Fibroblast of lung (primary cell): ENCODE measurements around the gene SLC27A5. TPM values are rescaled to one million over a fixed set of nuclear protein-coding genes. Genes with fewer than 3 reads are reported as not detected.
"Not testable (repeated sequence)": the region's sequence is repeated elsewhere in the genome, so short reads cannot be mapped to it uniquely, and the experiment has no call there.

ENCODE experiments used
- DNase-seq, 2 donors: peaks; one replicate each; pipeline versions ENCODE4 v3.0.0 to v3.0.0-alpha.2; 2010; ENCODE audit warnings: low read depth in 2 of 2
- H2AFZ ChIP-seq: 2 replicates; pipeline ENCODE4 v1.5.1; 2012; ENCODE audit warnings: low read length, control low read depth, inconsistent platforms
- H3K27ac ChIP-seq: 2 replicates; pipeline ENCODE4 v1.5.1; 2011; ENCODE audit warnings: low read length, control low read depth; ENCODE audit not compliant: insufficient read depth
- H3K27me3 ChIP-seq: 2 replicates; pipeline ENCODE4 v1.5.1; 2011; ENCODE audit warnings: mild to moderate bottlenecking, low read length; ENCODE audit not compliant: control insufficient read depth, insufficient read depth
- H3K36me3 ChIP-seq: 2 replicates; pipeline ENCODE4 v1.5.1; 2011; ENCODE audit warnings: low read length; ENCODE audit not compliant: control insufficient read depth, insufficient read depth
- H3K4me1 ChIP-seq: 2 replicates; pipeline ENCODE4 v1.5.1; 2011; ENCODE audit warnings: low read length; ENCODE audit not compliant: control insufficient read depth, insufficient read depth; ENCODE audit errors: extremely low read depth
- H3K4me2 ChIP-seq: 2 replicates; pipeline ENCODE4 v1.5.1; 2011; ENCODE audit warnings: low read length, control low read depth; ENCODE audit not compliant: insufficient read depth; ENCODE audit errors: extremely low read depth
- H3K4me3 ChIP-seq, 4 experiments: fragments of 200-600 bp in 1 of 4; sonication (generic) in 1 of 4; replicated peaks in 1 of 4; 2 replicates each; pipeline ENCODE4 v1.5.1; 2011 to 2016; ENCODE audit warnings: low read length in 4 of 4, low read depth in 3 of 4, mild to moderate bottlenecking in 3 of 4, control low read depth in 2 of 4, inconsistent platforms in 1 of 4, mixed read lengths in 1 of 4; ENCODE audit not compliant: insufficient read depth in 1 of 4; ENCODE audit errors: control extremely low read depth in 1 of 4
- H3K79me2 ChIP-seq: 2 replicates; pipeline ENCODE4 v1.5.1; 2012; ENCODE audit warnings: mild to moderate bottlenecking, low read length, inconsistent platforms; ENCODE audit not compliant: control insufficient read depth, insufficient read depth
- H3K9ac ChIP-seq: 2 replicates; pipeline ENCODE4 v1.5.1; 2011; ENCODE audit warnings: mild to moderate bottlenecking, low read length, control low read depth; ENCODE audit not compliant: insufficient read depth
- H3K9me3 ChIP-seq: 2 replicates; pipeline ENCODE4 v1.5.1; 2012; ENCODE audit warnings: low read depth, low read length; ENCODE audit not compliant: control insufficient read depth, insufficient read depth
- H4K20me1 ChIP-seq: 2 replicates; pipeline ENCODE4 v1.5.1; 2011; ENCODE audit warnings: low read length; ENCODE audit not compliant: control insufficient read depth, insufficient read depth; ENCODE audit errors: extremely low read depth
- EZH2 ChIP-seq: IDR thresholded peaks from 2 replicates; pipeline ENCODE4 v1.5.1; 2012; ENCODE audit warnings: low read length, control low read depth, mild to moderate bottlenecking; ENCODE audit errors: missing control alignments
- polyA plus RNA-seq, 2 donors: library from polyadenylated mRNA; depleted of rRNA in 1 of 2; stranded (reverse) in 1 of 2; unstranded in 1 of 2; fragments of >200 nt; gene quantifications; 2 replicates each; pipeline ENCODE4 v1.2.1, GENCODE V29; 2011 to 2012; ENCODE audit warnings: missing spikeins in 1 of 2
- total RNA-seq: library from RNA; depleted of rRNA; stranded (reverse); fragments of >200 nt; gene quantifications from 2 replicates; pipeline ENCODE4 v1.2.1, GENCODE V29; 2014
- TF ChIP-seq, protein P1 (sequence below), 2 donors: IDR thresholded peaks in 1 of 2; conservative IDR thresholded peaks in 1 of 2; 1 replicate in 1 of 2; 2 replicates in 1 of 2; pipeline ENCODE4 v1.5.1; 2011 to 2012; ENCODE audit warnings: low read length in 2 of 2, control low read depth in 1 of 2, inconsistent platforms in 1 of 2, low read depth in 1 of 2, mild to moderate bottlenecking in 1 of 2

SLC27A5 gene
- total and polyA plus RNA-seq, 2 donors (not counting 1 experiment from before 2014, with no cell fraction given) = 5.2 to 10.1 TPM

DNA sequence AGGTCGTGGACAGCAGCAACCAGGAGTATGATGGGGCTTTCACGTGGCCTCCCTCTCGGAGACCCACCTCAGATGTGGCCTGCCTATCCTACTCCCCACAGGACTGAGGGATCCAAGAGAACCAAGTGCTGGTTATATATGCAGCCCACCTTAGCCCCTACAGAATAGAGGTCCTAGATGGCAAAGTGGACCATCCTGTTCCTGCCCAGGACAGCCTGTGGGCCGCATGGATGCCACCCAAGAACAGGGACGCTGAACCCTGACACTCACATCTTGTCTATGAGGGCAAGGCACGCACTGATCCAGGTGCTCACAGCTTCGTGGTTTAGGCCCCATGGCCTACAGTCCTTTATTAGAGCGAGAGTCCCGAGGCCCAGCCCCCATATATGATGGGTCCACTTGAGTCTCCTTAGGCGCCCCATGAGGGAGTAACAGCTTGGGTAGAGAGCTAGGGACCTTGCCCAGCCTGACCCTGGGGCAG, 1.5 kb upstream of the SLC27A5 start:
- DNase-seq = no peak
- no peak overlapping the region for H3K9ac ChIP-seq
- H3K27ac ChIP-seq = no peak overlapping the region

DNA sequence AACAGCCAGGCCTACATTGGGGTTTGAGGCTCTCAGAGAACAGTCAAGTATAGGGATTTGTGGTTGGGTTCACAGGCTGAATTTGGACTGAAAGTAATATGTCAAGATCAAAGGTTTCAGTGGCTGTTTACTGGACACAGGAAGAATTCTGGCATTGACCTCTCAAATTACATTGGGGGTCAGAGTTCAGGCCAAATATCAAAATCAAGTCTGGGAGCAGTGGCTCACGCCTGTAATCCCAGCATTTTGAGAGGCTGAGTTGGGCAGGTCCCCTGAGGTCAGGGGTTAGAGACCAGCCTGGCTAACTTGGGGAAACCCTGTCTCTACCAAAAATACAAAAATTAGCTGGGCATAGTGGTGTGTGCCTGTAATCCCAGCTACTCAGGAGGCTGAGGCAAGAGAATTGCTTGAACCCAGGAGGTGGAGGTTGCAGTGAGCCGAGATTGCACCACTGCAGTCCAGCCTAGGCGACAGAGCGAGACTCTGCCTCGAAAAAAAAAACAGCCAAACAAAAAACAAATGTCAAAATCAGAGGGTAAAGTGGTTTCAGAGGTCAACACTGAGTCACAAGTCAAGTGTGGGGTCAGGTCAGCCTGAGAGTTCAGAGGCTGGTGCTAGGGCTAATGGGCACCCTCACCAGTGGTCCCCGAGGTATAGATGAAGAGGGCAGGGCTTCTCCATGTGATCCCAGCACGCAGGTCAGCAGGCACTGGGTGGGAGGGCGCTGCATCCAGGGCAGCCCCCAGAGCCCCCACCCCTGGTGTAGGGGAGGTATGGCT, 1.5 kb downstream of the SLC27A5 start:
- no peaks in the 10 kb centered on the region for H3K27me3 ChIP-seq
- H3K9ac ChIP-seq = no peak overlapping the region
- no peaks in the 10 kb centered on the region for H3K9me3 ChIP-seq
- H2AFZ ChIP-seq = no peak overlapping the region
- no peak overlapping the region for H3K4me2 ChIP-seq
- no peak overlapping the region for H3K4me3 ChIP-seq
- no peaks in the 10 kb centered on the region for H4K20me1 ChIP-seq
- TF ChIP-seq EZH2 = no peak
- TF ChIP-seq, protein P1, sequence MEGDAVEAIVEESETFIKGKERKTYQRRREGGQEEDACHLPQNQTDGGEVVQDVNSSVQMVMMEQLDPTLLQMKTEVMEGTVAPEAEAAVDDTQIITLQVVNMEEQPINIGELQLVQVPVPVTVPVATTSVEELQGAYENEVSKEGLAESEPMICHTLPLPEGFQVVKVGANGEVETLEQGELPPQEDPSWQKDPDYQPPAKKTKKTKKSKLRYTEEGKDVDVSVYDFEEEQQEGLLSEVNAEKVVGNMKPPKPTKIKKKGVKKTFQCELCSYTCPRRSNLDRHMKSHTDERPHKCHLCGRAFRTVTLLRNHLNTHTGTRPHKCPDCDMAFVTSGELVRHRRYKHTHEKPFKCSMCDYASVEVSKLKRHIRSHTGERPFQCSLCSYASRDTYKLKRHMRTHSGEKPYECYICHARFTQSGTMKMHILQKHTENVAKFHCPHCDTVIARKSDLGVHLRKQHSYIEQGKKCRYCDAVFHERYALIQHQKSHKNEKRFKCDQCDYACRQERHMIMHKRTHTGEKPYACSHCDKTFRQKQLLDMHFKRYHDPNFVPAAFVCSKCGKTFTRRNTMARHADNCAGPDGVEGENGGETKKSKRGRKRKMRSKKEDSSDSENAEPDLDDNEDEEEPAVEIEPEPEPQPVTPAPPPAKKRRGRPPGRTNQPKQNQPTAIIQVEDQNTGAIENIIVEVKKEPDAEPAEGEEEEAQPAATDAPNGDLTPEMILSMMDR (conservative IDR thresholded peaks at IDR 0.05 in 1 of 2, IDR thresholded peaks at IDR 0.05 in 1 of 2; ENCODE audit: low read depth in 1 of 2, low read length in 2 of 2) = no peak
- no peaks in the 10 kb centered on the region for H3K36me3 ChIP-seq
- H3K79me2 ChIP-seq = peaks cover 2% of the 10 kb centered on the region
- no peaks in the 10 kb centered on the region for H3K4me1 ChIP-seq
- no peak for DNase-seq
- no peak overlapping the region for H3K27ac ChIP-seq

More for the DNA sequence above, 1.5 kb upstream of the SLC27A5 start:
- Histone ChIP-seq H3K79me2 (peaks cover 26% of the 10 kb centered on the region), H3K9me3 (no peaks in the 10 kb centered on the region), H2AFZ (no peak overlapping the region), H3K4me3 (no peak overlapping the region), H4K20me1 (no peaks in the 10 kb centered on the region), H3K27me3 (no peaks in the 10 kb centered on the region), H3K4me1 (peaks cover 4% of the 10 kb centered on the region), H3K4me2 (no peak overlapping the region), H3K36me3 (peaks cover 9% of the 10 kb centered on the region)
- TF ChIP-seq, protein P1 (conservative IDR thresholded peaks at IDR 0.05 in 1 of 2, IDR thresholded peaks at IDR 0.05 in 1 of 2; ENCODE audit: low read depth in 1 of 2, low read length in 2 of 2) = no peak
- no peak for TF ChIP-seq EZH2

GRCh38 chr19:58509731-58510083, 2.1 kb downstream of the SLC27A5 start:
- no peak for DNase-seq
- no peak overlapping the region for H3K4me2 ChIP-seq
- no peak overlapping the region for H3K27ac ChIP-seq
- no peaks in the 10 kb centered on the region for H3K36me3 ChIP-seq
- H3K4me3 ChIP-seq = no peak overlapping the region
- no peaks in the 10 kb centered on the region for H3K9me3 ChIP-seq
- H3K9ac ChIP-seq = no peak overlapping the region
- TF ChIP-seq, protein P1 (conservative IDR thresholded peaks at IDR 0.05 in 1 of 2, IDR thresholded peaks at IDR 0.05 in 1 of 2; ENCODE audit: low read depth in 1 of 2, low read length in 2 of 2) = no peak
- TF ChIP-seq EZH2 = no peak
- H4K20me1 ChIP-seq = no peaks in the 10 kb centered on the region
- H3K79me2 ChIP-seq = peaks cover 2% of the 10 kb centered on the region
- no peak overlapping the region for H2AFZ ChIP-seq
- no peaks in the 10 kb centered on the region for H3K4me1 ChIP-seq
- no peaks in the 10 kb centered on the region for H3K27me3 ChIP-seq

DNA sequence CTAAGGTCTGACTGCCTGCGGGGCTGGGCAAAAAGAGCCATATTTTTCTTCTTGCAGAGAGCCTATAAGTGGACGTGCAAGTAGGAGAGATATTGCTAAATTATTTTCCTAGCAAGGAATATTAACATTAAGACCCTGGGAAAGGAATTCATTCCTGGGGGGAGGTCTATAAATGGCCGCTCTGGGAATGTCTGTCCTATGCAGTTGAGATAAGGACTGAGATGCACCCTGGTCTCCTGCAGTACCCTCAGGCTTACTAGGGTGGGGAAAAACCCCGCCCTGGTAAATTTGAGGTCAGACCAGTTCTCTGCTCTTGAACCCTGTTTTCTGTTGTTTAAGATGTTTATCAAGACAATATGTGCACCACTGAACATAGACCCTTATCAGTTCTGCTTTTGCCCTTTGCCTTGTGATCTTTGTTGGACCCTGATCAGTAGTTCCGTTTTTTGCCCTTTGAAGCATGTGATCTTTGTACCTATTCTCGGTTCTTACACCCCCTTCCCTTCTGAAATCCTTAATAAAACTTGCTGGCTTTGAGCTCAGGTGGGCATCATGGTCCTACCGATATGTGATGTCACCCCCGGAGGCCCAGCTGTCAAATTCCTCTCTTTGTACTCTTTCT, 4.1 kb downstream of the SLC27A5 start:
- H3K4me1 ChIP-seq, H2AFZ ChIP-seq, DNase-seq, H3K9me3 ChIP-seq, H3K27ac ChIP-seq, H3K36me3 ChIP-seq, H3K9ac ChIP-seq, H4K20me1 ChIP-seq, H3K79me2 ChIP-seq, H3K4me3 ChIP-seq, H3K27me3 ChIP-seq, H3K4me2 ChIP-seq: not testable (repeated sequence)
